ENCODE measurements around the gene NRXN3. TPM values are rescaled to one million over a fixed set of nuclear protein-coding genes. Genes with fewer than 3 reads are reported as not detected.
"Not testable (repeated sequence)": the region's sequence is repeated elsewhere in the genome, so short reads cannot be mapped to it uniquely, and the experiment has no call there.

NRXN3 gene
- total and polyA plus RNA-seq, 11 donors: 0.19 to 2.2 (median 1.1) TPM

DNA sequence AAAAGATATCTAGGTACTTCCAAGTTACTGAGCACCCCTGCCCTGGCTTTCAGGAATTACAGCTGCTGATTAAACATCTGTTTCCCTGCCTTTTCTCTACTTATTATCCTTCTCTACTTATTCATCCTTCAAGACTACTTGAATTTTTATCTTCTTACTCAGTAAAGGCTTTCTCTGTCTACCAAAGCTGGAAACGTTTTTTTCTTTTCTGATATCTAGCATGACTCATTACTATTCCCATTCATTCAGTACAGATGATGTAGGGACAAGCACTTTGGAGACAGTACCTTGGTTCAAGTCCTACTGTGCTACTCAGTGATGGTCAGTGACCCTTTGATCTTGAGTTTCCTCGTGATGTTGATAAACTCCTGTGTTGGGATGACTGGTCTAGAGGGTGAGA is 848.7 kb downstream of the NRXN3 start:
- ATAC-seq: no peak
- 23 to 30% (median 27%) methylated on average over 2 of the region's 2 CpGs for WGBS, 4 donors

GRCh38 chr14:79019898-79020297 is 849.7 kb downstream of the NRXN3 start:
- H3K27ac ChIP-seq; H3K27me3 ChIP-seq; H3K4me1 ChIP-seq; H3K4me3 ChIP-seq; H3K36me3 ChIP-seq; intact Hi-C loops (cut with DNase I); ATAC-seq; DNase-seq; H3K9me3 ChIP-seq: not testable (repeated sequence)
- WGBS, 4 donors: 78 to 95% (median 94%) methylated on average over 1 of the region's 1 CpG; no CpG with 5 or more reads in 1 of the 4 donors

More for the DNA sequence above, 848.7 kb downstream of the NRXN3 start:
- intact Hi-C loops (cut with DNase I): no loop called here
- Histone ChIP-seq H3K36me3 (no peaks in the 10 kb centered on the region), H3K9me3 (no peaks in the 10 kb centered on the region), H3K27me3 (no peaks in the 10 kb centered on the region), H3K4me1 (no peaks in the 10 kb centered on the region), H3K4me3 (no peak overlapping the region), H3K27ac (no peak overlapping the region)
- TF ChIP-seq, protein P1, sequence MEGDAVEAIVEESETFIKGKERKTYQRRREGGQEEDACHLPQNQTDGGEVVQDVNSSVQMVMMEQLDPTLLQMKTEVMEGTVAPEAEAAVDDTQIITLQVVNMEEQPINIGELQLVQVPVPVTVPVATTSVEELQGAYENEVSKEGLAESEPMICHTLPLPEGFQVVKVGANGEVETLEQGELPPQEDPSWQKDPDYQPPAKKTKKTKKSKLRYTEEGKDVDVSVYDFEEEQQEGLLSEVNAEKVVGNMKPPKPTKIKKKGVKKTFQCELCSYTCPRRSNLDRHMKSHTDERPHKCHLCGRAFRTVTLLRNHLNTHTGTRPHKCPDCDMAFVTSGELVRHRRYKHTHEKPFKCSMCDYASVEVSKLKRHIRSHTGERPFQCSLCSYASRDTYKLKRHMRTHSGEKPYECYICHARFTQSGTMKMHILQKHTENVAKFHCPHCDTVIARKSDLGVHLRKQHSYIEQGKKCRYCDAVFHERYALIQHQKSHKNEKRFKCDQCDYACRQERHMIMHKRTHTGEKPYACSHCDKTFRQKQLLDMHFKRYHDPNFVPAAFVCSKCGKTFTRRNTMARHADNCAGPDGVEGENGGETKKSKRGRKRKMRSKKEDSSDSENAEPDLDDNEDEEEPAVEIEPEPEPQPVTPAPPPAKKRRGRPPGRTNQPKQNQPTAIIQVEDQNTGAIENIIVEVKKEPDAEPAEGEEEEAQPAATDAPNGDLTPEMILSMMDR (IDR thresholded peaks at IDR 0.05): no peak
- no peak for DNase-seq

DNA sequence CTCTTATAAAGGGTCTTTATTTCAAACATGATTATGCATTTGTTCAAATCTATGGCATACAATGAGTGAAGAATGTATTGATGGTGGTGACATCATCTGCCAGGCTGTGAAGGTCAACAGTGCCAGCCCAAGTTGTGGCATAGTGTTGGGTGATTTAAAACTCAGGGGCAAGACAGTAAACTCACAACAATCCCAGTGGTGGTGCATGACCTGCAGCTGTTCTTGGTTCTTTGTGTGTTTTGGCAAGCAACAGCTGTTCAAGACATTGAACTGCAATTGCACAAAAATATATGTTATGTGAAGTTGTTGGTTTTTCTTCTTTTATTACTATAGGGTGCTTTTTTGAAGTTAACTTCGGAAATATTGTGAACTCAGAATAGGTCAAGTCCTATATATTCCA is 851.6 kb downstream of the NRXN3 start:
- intact Hi-C loops (cut with DNase I): no loop called here
- Histone ChIP-seq H3K9me3 (peaks cover 0 to 11% (median 0%) of the 10 kb centered on the region in 12 donors), H3K27ac (no peak overlapping the region), H3K27me3 (no peaks in the 10 kb centered on the region), H3K4me1 (no peaks in the 10 kb centered on the region), H3K4me3 (no peak overlapping the region), H3K36me3 (no peaks in the 10 kb centered on the region)
- ATAC-seq (no peak), DNase-seq (no peak)
- no peak for TF ChIP-seq POLR2A (IDR thresholded peaks at IDR 0.05)
- TF ChIP-seq, protein P1 (IDR thresholded peaks at IDR 0.05): no peak
- WGBS, 4 donors: 76 to 81% (median 79%) methylated on average over 1 of the region's 1 CpG

DNA sequence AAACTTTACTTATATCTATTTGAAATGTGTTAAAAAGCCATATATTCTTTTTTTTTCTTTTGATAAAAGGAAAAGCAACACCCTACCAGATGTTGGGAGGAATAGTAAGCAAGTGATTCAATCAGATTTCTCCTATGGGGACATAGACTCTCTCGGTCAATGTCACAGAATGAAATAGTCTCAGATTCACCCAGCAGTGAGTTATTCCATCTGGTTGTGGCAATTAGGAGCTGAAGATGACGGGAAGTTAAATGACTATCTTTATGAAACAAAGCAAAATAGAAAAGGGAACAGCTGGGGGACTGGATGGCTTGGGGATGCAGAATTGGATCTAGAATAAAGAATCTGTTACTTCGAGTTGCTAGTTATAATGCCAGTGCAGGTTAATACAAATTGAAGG is 857.0 kb downstream of the NRXN3 start:
- TF ChIP-seq, protein P1 (IDR thresholded peaks at IDR 0.05): no peak
- no peak for TF ChIP-seq POLR2A (IDR thresholded peaks at IDR 0.05)
- 61 to 71% (median 67%) methylated on average over 3 of the region's 3 CpGs for WGBS, 4 donors
- no peak for ATAC-seq

DNA sequence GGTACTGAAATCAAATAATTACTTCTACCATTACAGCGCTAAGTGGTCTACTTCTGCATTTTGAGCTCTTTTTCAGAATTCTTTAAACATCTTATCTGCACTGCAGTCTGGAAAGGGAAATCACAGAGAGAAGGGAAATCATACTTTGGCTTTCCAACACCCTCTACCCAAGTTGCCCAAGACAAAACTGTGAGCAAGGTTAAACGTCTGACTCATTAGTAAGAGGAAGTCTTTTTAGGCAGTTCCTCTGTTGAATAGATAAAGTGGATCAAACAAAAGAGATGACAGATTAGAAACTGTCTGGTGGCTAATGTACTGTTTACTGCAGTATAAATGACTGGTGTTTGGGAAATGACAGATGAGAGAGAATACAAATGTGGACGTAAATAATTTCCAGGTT is 858.1 kb downstream of the NRXN3 start:
- WGBS, 4 donors: 48 to 62% (median 55%) methylated on average over 3 of the region's 3 CpGs
- intact Hi-C loops (cut with DNase I): no loop called here
- H3K4me3 ChIP-seq: no peak overlapping the region
- H3K36me3 ChIP-seq: no peaks in the 10 kb centered on the region
- peaks cover 0 to 11% (median 0%) of the 10 kb centered on the region in 12 donors for H3K9me3 ChIP-seq
- H3K27me3 ChIP-seq: no peaks in the 10 kb centered on the region
- ATAC-seq: no peak
- TF ChIP-seq POLR2A (IDR thresholded peaks at IDR 0.05): no peak
- TF ChIP-seq, protein P1 (IDR thresholded peaks at IDR 0.05): no peak
- no peak overlapping the region for H3K27ac ChIP-seq
- no peak for DNase-seq
- no peaks in the 10 kb centered on the region for H3K4me1 ChIP-seq

More for the DNA sequence above, 857.0 kb downstream of the NRXN3 start:
- Histone ChIP-seq H3K27me3 (no peaks in the 10 kb centered on the region), H3K4me1 (no peaks in the 10 kb centered on the region), H3K27ac (no peak overlapping the region), H3K4me3 (no peak overlapping the region), H3K9me3 (peaks cover 0 to 11% (median 0%) of the 10 kb centered on the region in 12 donors), H3K36me3 (no peaks in the 10 kb centered on the region)
- intact Hi-C loops (cut with DNase I): no loop called here
- no peak for DNase-seq

All from heart left ventricle (tissue), 16 donors.